Tibial nerve (tissue), 4 donors: Measurements from ENCODE around the gene CERS1. TPM values are rescaled to one million over a fixed set of nuclear protein-coding genes. Genes with fewer than 3 reads are reported as not detected.

Experiments used
- DNase-seq, 2 donors: peaks; one replicate each; pipeline ENCODE4 v3.0.0-alpha.2; 2019; ENCODE audit warnings: low spot score in 2 of 2
- H3K27ac ChIP-seq, 4 donors: fragments of 200-600 bp; sonication (generic) in 3 of 4; one replicate each; pipeline ENCODE4 v1.5.1; 2017 to 2019; ENCODE audit warnings: mild to moderate bottlenecking in 1 of 4
- H3K27me3 ChIP-seq, 2 donors: fragments of 200-600 bp; sonication (generic) in 1 of 2; one replicate each; pipeline versions ENCODE4 v1.5.1 to v1.6.0; 2017 to 2019
- H3K36me3 ChIP-seq, 3 donors: fragments of 200-600 bp; sonication (generic); one replicate each; pipeline ENCODE4 v1.5.1; 2018 to 2019
- H3K4me1 ChIP-seq, 4 donors: fragments of 200-600 bp; sonication (generic) in 3 of 4; one replicate each; pipeline ENCODE4 v1.5.1; 2017 to 2019
- H3K4me3 ChIP-seq, 4 donors: fragments of 200-600 bp; sonication (generic) in 3 of 4; one replicate each; pipeline ENCODE4 v1.5.1; 2017 to 2019; ENCODE audit warnings: mild to moderate bottlenecking in 1 of 4, moderate library complexity in 1 of 4
- H3K9me3 ChIP-seq, 4 donors: fragments of 200-600 bp; sonication (generic) in 3 of 4; one replicate each; pipeline ENCODE4 v1.5.1; 2017 to 2019
- EP300 ChIP-seq, 2 donors: sonication (generic); formaldehyde crosslinking; IDR thresholded peaks; one replicate each; pipeline ENCODE4 v1.6.1; 2017; ENCODE audit warnings: antibody characterized with exemption in 2 of 2, mild to moderate bottlenecking in 1 of 2
- POLR2A ChIP-seq, 2 donors: fragments of 450-650 bp; IDR thresholded peaks; one replicate each; pipeline ENCODE4 v1.6.1; 2017; ENCODE audit warnings: antibody characterized with exemption in 2 of 2, mild to moderate bottlenecking in 2 of 2, moderate library complexity in 2 of 2
- WGBS, 2 donors: methylation state at CpG; one replicate each; pipeline ENCODE4 v1.1.5; 2018; 5-methylcytosine and 5-hydroxymethylcytosine counted together
- total RNA-seq, 4 donors: library from RNA; depleted of rRNA; stranded (reverse); fragments of >200 nt; gene quantifications; one replicate each; pipeline ENCODE4 v1.1.0, GENCODE V29; 2016
- TF ChIP-seq, protein P1 (sequence below), 5 experiments: fragments of 200-600 bp in 3 of 5; fragments of 450-650 bp in 2 of 5; sonication (generic) in 3 of 5; IDR thresholded peaks; one replicate each; pipeline ENCODE4 v1.5.1; 2016 to 2019; ENCODE audit warnings: antibody characterized with exemption in 5 of 5, mild to moderate bottlenecking in 3 of 5, moderate library complexity in 2 of 5

CERS1 gene
- total RNA-seq, 4 donors from 2014 or later: 7.0 to 14.9 (median 13.4) TPM

DNA sequence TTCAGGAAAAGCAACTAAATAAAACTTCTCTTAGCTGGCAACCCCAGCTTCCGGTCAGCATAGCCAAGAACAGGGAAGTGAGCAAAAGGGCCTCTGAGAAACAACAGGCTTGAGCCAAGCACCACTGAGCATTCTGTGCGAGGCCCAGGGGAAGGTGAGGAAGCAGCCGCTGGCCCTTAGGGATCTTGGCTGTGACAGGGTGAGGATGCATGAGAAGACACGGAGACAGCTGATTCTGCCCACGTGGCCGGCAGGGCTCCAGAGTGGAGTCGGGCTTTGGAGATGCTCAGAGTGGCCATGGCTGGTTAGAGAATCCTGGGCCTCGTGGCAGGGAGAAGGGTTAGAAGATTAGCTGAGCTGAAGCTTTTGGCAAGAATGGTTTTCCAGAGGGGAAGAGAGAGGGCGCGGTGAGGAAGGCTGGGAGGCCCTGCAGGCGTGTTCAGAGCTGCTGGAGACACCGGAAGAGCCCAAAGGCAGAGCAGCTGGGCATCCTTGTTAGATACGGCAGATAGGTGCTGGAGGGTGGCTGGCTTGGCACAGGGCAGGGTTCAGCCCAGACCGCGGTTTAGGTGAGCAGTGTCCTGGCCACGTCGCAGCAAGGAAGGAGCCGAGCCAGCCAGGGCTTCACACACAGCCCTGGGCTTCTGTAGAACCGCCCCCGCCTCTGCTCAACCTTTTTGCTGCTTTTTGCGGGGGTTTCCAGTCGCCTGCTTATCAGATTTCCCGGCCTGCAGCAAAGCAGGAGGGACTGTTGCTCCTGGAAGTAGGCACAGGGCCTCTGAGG lies 46.9 kb downstream of the CERS1 start:
- peak; percentile 47 to 71 for DNase-seq
- TF ChIP-seq EP300 (IDR thresholded peaks at IDR 0.05): peak in 1 of 2 donors; percentile 70
- TF ChIP-seq, protein P1, sequence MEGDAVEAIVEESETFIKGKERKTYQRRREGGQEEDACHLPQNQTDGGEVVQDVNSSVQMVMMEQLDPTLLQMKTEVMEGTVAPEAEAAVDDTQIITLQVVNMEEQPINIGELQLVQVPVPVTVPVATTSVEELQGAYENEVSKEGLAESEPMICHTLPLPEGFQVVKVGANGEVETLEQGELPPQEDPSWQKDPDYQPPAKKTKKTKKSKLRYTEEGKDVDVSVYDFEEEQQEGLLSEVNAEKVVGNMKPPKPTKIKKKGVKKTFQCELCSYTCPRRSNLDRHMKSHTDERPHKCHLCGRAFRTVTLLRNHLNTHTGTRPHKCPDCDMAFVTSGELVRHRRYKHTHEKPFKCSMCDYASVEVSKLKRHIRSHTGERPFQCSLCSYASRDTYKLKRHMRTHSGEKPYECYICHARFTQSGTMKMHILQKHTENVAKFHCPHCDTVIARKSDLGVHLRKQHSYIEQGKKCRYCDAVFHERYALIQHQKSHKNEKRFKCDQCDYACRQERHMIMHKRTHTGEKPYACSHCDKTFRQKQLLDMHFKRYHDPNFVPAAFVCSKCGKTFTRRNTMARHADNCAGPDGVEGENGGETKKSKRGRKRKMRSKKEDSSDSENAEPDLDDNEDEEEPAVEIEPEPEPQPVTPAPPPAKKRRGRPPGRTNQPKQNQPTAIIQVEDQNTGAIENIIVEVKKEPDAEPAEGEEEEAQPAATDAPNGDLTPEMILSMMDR (IDR thresholded peaks at IDR 0.05): no peak
- no peak for TF ChIP-seq POLR2A (IDR thresholded peaks at IDR 0.05)
- 40 to 53% methylated on average over 19 to 23 of the region's 23 CpGs for WGBS, 2 donors
- Histone ChIP-seq H3K4me3 (no peak overlapping the region), H3K27me3 (no peaks in the 10 kb centered on the region), H3K27ac (peak overlapping the region in 3 of 4 donors; percentile 67 to 84 (median 81)), H3K4me1 (peaks cover 0 to 70% (median 44%) of the 10 kb centered on the region in 4 donors), H3K9me3 (no peaks in the 10 kb centered on the region), H3K36me3 (peaks cover 0 to 49% (median 33%) of the 10 kb centered on the region in 3 donors)

DNA sequence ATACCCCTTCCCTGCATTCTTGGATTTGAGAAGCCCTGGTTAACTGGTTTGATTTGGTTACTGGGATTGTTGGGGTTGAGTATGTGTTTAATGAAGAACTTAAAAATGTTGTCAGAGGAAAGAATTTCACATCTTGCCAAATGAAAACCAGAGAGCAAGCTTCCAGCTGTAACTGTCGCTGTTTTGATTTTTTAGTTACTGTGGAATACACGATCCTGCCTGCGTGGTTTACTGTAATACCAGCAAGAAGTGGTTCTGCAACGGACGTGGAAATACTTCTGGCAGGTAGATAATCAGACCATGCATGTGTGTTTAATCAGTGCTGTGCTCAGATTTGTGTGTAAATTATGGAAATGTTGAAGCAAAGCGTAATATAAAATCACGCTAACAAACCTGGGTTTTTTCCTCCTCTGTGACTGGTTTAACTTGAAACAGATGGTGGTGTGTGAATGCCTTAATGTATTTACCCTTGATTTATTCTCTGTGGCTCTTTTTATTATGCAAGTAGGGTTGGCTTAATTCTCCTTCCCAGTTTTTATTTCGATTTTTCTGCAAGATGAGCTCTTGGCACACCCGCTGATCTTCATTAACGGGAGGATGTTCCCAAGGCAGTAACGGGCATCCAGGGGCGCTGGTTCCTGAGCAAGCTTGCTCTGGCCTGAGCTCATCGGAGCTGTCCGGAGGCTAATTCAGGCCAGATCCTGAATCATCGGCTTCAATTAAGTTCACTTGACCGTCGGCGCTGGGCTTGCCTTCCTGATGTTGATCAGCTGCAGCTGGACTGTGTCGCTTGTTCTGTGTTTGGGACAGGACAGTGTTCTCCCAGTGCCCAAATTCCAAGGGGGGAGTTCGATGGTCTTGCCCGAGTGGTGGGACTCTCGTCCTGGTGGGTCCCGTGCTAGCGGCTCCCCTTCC lies 48.2 kb downstream of the CERS1 start:
- Histone ChIP-seq H3K9me3 (no peaks in the 10 kb centered on the region), H3K4me1 (peaks cover 0 to 83% (median 44%) of the 10 kb centered on the region in 4 donors), H3K27ac (peak overlapping the region in 3 of 4 donors; percentile 52 to 84 (median 81)), H3K36me3 (peaks cover 0 to 36% (median 20%) of the 10 kb centered on the region in 3 donors), H3K27me3 (no peaks in the 10 kb centered on the region), H3K4me3 (peak overlapping the region in 1 of 4 donors; percentile 6)
- no peak for TF ChIP-seq POLR2A (IDR thresholded peaks at IDR 0.05)
- TF ChIP-seq, protein P1 (IDR thresholded peaks at IDR 0.05): peak in 1 of 5 experiments; percentile 44
- WGBS, 2 donors: 70 to 71% methylated on average over 24 of the region's 24 CpGs
- peak in 1 of 2 donors; percentile 29 for DNase-seq

DNA sequence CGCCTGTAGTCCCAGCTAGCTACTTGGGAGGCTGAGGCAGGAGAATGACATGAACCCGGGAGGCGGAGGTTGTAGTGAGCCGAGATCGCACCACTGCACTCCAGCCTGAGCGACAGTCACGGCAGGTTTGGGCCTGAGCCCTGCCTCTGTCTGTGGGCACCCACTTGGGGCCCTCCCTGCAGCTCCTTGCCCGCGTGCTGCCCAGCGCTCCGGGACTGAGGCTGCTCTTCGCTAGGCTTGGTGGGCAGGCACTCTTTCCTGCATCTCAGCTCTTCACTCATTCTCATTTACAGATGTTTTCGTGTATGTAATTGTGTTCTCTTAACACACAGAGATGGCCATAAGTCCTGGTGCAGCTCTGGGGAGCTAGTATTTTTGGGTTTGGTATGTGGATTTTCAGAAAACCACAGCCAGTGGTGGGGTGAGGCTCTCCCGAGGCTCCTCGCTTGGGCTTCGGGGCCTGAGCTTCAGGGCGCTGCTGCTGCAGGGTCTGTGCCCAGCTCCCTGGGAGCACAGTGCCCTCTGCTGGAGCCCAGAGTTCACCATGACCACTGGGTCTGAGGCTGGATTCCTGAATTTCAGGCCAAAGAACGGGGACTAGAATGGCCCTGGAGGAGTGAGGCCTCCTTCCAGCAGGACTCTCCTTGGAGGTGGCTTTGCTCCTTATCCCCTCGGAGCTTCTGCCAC lies 49.0 kb downstream of the CERS1 start:
- Histone ChIP-seq H3K4me3 (no peak overlapping the region), H3K27ac (peak overlapping the region in 3 of 4 donors; percentile 7 to 53 (median 52)), H3K36me3 (peaks cover 0 to 28% (median 12%) of the 10 kb centered on the region in 3 donors), H3K27me3 (no peaks in the 10 kb centered on the region), H3K9me3 (no peaks in the 10 kb centered on the region), H3K4me1 (peaks cover 0 to 91% (median 44%) of the 10 kb centered on the region in 4 donors)
- DNase-seq: peak; percentile 66 to 83
- 46 to 52% methylated on average over 19 of the region's 19 CpGs for WGBS, 2 donors
- TF ChIP-seq POLR2A (IDR thresholded peaks at IDR 0.05) (no peak), EP300 (IDR thresholded peaks at IDR 0.05) (peak in 1 of 2 donors; percentile 51)
- TF ChIP-seq, protein P1 (IDR thresholded peaks at IDR 0.05): peak; percentile 81 to 91 (median 82)

DNA sequence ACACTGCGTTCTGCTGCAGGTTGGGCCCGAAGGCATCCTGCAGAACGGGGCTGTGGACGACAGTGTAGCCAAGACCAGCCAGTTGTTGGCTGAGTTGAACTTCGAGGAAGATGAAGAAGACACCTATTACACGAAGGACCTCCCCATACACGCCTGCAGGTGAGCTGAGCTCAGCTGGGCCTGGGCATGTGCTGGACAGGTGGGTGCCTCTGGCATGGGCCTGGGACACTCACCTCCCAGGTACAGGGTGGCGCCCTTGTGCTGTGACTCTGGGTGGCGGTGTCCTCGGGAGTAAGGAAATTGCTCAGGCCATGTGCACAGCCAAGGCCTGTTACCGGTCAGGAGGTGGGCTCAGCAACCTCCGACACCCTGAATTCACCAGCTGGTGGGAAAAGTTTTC lies 50.0 kb downstream of the CERS1 start:
- H3K27ac ChIP-seq: peak overlapping the region in 1 of 4 donors; percentile 53
- peaks cover 0 to 18% (median 4%) of the 10 kb centered on the region in 3 donors for H3K36me3 ChIP-seq
- TF ChIP-seq, protein P1 (IDR thresholded peaks at IDR 0.05): no peak
- TF ChIP-seq EP300 (IDR thresholded peaks at IDR 0.05) (no peak), POLR2A (IDR thresholded peaks at IDR 0.05) (no peak)
- peaks cover 0 to 98% (median 44%) of the 10 kb centered on the region in 4 donors for H3K4me1 ChIP-seq
- DNase-seq: no peak
- 90 to 91% methylated on average over 9 to 11 of the region's 12 CpGs for WGBS, 2 donors
- no peaks in the 10 kb centered on the region for H3K9me3 ChIP-seq
- H3K27me3 ChIP-seq: no peaks in the 10 kb centered on the region
- no peak overlapping the region for H3K4me3 ChIP-seq
